HTR-8/SVneo (cell line): ENCODE results near the gene OR1G1.
"Not testable (repeated sequence)": the region's sequence is repeated elsewhere in the genome, so short reads cannot be mapped to it uniquely, and the experiment has no call there.

Experiments used
- DNase-seq: peaks from one replicate; pipeline ENCODE4 v3.0.0; 2011; ENCODE audit warnings: low spot score, mixed read lengths; ENCODE audit not compliant: insufficient read length
- FAIRE-seq: peaks from 2 replicates; lab custom pipeline; 2011; peaks lifted over from hg19 to GRCh38; lab: Jason Lieb, UNC

OR1G1 gene

DNA sequence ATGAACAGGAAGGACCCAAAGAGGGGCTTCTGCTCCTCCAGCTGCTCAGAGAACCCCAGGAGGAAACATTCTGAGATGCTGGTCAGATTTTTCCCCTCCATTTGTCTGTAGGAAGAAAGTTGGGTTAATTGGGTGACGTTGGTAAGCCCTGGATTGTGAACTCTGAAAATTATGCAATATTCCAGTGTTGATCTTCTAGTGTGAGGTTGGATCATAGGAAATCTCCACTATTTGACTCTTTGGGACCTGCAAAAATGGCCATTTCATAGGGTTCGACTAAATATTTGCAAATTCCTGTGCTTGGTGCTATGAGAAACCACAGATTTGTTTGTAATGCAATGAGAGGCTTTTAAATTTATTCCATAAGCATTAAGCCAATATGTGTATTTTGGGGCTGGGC lies at the start of gene OR1G1:
Gene OR1G1 (minus strand): TSS at position 101 of the 400 bp plus-strand sequence. CDS start 0 bp downstream, at position 101.
- no peak for FAIRE-seq
- DNase-seq = no peak

DNA sequence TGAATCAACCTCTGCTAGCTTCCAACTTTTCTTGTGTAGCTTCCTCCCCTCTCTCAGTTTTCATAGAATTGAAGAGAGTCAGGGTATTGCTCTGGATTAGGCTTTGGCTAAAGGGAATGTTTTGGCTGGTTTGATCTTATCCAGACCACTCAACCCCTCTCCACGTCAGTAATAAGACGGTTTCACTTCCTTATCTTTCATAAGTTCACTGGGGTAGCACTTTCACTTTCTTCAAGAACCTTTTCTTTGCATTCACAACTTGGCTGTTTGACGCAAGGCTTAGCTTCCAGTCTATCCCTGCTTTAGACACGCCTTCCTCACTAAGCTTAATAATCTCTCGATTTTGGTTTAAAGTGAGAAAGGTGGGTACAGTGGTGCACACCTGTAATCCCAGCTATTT lies 40.2 kb upstream of the OR1G1 start:
- FAIRE-seq (no peak), DNase-seq (no peak)

DNA sequence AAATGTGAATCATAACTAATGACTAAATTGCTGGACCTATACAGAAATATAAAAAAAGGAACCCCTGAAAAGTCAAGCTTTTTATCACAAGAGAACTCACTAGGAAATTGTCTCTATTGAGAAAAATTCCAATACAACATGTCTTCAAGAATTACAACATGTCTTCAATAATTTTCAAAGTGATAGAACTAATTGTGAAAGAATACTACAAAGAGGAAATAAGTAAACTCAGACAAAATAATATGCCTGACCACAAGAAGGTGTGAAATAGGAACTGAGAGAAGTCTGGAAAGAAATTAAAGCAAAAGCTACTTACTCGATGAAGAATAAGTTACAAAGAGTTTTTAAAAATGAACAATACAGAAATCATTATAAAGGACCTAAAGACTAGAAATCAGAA lies 29.9 kb upstream of the OR1G1 start:
- FAIRE-seq = no peak

DNA sequence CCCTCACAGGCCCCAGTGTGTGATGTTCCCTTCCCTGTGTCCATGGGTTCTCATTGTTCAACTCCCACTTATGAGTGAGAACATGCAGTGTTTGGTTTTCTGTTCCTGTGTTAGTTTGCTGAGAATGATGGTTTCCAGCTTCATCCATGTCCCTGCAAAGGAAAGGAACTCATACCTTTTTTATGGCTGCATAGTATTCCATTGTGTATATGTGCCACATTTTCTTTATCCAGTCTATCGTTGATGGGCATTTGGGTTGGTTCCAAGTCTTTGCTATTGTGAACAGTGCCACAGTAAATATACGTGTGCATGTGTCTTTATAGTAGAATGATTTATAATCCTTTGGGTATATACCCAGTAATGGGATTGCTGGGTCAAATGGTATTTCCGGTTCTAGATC lies 10.1 kb upstream of the OR1G1 start:
- FAIRE-seq, DNase-seq: not testable (repeated sequence)

More for the DNA sequence above, 29.9 kb upstream of the OR1G1 start:
- DNase-seq = no peak

DNA sequence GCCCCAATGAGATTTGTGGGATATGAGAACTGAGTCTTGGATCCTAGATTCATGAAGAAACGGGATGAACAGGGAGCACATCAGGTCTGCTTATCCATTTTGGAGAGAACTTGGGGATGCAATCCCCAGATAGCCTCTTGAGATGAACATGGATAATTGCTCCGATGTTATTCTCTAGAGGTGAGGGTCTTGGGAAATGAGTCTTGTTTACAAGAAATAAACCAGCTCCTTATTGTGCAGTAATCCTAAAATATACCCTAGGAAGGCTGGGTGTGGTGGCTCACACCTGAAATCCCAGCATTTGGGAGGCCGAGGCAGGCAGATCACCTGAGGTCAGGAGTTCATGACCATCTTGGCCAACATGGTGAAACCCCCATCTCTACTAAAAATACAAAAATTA lies 23.0 kb downstream of the OR1G1 start, which contains the start of gene OR1D2:
Gene OR1D2 (minus strand): TSS at position 101 of the 400 bp plus-strand sequence. CDS start 11,426 bp downstream, outside the sequence.
- FAIRE-seq (no peak), DNase-seq (no peak)
